Urinary bladder (tissue), 4 donors: ENCODE results near the gene SNX22. TPM values are rescaled to one million over a fixed set of nuclear protein-coding genes. Genes with fewer than 3 reads are reported as not detected.

Source experiments
- DNase-seq: peaks from one replicate; pipeline ENCODE4 v3.0.0-alpha.2; 2015; ENCODE audit errors: extremely low spot score
- H3K27ac ChIP-seq: one replicate; pipeline ENCODE4 v1.5.1; 2013; ENCODE audit warnings: low read depth, mild to moderate bottlenecking, moderate library complexity
- H3K36me3 ChIP-seq: one replicate; pipeline ENCODE4 v1.6.1; 2013; ENCODE audit warnings: mild to moderate bottlenecking, moderate library complexity; ENCODE audit not compliant: insufficient read depth
- H3K4me1 ChIP-seq: one replicate; pipeline ENCODE4 v1.6.1; 2013; ENCODE audit warnings: mild to moderate bottlenecking, moderate library complexity; ENCODE audit not compliant: insufficient read depth
- H3K4me3 ChIP-seq: one replicate; pipeline ENCODE4 v1.5.1; 2013; ENCODE audit warnings: low read depth, low read length
- WGBS: extraction: QIAGEN DNeasy Blood & Tissue Kit; methylation state at CpG from one replicate; pipeline ENCODE4 v1.1.7; 2013; 5-methylcytosine and 5-hydroxymethylcytosine counted together
- polyA plus RNA-seq: library from polyadenylated mRNA; stranded (reverse); fragments of 200-250 nt; gene quantifications from one replicate; pipeline ENCODE4 v1.2.3, GENCODE V29; 2013
- total RNA-seq: library from RNA; depleted of rRNA; stranded (reverse); fragments of >200 nt; gene quantifications from one replicate; pipeline ENCODE4 v1.2.3, GENCODE V29; 2014
- donor health status: healthy with polysubstance abuse.
- donor health status: healthy.

SNX22 gene
- total and polyA plus RNA-seq, 2 donors, result 0.42 to 1.1 TPM

GRCh38 chr15:64156652-64157331, 5.3 kb downstream of the SNX22 start:
- peaks cover 11% of the 10 kb centered on the region for H3K36me3 ChIP-seq
- DNase-seq, result no peak
- H3K4me3 ChIP-seq, result no peak overlapping the region
- H3K4me1 ChIP-seq, result peaks cover 2% of the 10 kb centered on the region
- no peak overlapping the region for H3K27ac ChIP-seq
- 86% methylated on average over 16 of the region's 16 CpGs for WGBS

DNA sequence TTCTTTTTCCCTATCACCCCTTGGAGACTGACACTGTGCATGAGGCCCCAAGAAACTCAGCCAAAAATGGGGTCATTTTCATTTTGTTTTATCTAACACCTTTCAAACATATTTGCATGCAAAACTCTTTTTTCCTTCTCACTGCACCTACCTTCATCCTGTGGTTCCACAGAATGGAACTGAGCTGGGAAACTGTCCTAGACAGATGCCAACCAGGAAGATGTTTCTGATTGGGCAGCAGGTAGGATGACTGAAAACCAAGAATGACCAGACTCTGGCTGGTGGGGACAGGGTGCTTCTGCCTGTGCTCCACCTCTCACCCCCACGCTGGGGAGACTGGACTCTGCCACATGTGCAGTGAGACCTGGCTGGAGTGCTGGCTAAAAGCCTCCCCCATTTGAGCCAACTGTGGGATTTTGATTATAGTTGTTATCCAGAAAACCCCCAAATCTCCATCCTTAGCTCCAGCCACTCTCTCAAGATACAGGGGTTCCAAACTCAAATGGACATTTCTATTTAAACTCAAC, 6.1 kb downstream of the SNX22 start:
- 90% methylated on average over 1 of the region's 1 CpG for WGBS
- peaks cover 11% of the 10 kb centered on the region for H3K36me3 ChIP-seq
- no peak overlapping the region for H3K4me3 ChIP-seq
- DNase-seq, result no peak
- peaks cover 2% of the 10 kb centered on the region for H3K4me1 ChIP-seq
- no peak overlapping the region for H3K27ac ChIP-seq

DNA sequence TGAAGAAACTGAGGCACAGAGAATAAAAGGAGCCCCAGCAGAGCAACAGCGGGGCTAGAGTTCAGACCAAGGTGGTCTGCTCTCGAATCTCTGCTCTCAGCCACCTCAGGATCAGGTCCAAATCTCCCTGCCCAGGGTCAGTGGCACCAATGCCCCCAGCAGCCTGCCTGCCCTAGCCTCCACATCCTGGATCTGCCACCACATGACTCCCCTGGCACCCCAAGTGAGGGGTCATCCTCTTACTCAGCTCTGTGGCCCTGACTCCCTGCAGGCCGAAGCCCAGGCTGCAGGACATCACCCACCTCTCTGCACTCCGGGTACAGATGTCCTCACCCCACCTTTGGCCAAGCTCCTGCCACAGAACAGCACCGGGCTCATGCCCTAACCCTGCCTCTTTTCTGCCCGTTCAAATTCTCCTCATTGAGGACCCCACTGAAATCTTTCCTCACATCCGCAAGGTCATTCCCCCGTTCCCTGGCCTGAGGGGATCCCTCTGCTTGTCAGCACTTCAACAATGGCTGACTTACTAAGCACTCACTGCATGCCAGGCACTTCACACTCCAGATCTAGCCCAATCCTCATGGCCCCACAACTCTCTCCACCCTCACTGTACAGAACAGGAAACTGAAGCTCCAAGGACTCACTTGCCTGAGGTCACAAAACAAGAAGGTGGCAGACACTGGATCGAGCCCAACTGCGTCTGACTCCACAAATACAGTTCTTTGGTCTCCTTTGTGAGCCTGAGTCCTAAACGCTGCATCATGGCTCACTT, 7.0 kb downstream of the SNX22 start:
- Histone ChIP-seq H3K27ac (no peak overlapping the region), H3K36me3 (peaks cover 11% of the 10 kb centered on the region), H3K4me1 (peaks cover 2% of the 10 kb centered on the region), H3K4me3 (no peak overlapping the region)
- 86% methylated on average over 11 of the region's 11 CpGs for WGBS
- no peak for DNase-seq

DNA sequence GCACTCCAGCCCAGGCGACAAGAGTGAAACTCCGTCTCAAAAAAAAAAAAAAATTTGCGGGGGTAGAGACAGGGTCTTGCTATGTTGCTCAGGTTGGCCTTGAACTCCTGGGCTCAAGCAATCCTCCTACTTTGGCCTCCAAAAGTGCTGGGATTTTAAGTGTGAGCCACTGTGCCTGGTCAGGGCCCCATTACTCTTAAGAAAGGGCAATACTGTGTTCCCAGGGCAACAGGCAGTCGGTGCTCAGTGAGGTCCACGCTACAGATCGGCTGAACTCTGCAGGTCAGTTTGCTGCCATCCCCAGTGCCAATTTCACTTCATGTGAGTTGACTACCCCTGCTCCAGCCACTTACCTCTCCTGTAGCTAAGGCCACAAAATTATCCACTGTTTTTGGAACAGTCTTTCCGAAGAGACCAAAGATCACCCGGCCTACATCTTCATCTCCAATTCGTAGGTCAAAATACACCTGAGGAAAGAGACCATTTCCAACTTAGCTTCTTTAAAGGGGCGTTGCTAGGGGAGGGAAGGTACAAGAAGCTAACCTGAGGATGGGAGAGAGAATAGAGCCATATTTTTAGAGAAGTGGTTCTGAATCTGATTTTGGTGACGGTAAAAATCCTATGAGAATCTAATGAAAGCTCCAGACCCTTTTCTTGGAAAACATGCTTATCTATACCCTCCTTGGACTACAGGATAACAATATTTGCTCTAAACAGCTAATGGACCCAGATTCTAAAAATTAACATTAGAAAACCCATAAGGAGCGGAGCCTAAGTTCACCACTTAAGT, 10.4 kb downstream of the SNX22 start:
- peaks cover 2% of the 10 kb centered on the region for H3K4me1 ChIP-seq
- no peak for DNase-seq
- WGBS, result 59% methylated on average over 12 of the region's 12 CpGs
- peaks cover 3% of the 10 kb centered on the region for H3K36me3 ChIP-seq
- H3K27ac ChIP-seq, result no peak overlapping the region
- peak overlapping the region; percentile 81 for H3K4me3 ChIP-seq

DNA sequence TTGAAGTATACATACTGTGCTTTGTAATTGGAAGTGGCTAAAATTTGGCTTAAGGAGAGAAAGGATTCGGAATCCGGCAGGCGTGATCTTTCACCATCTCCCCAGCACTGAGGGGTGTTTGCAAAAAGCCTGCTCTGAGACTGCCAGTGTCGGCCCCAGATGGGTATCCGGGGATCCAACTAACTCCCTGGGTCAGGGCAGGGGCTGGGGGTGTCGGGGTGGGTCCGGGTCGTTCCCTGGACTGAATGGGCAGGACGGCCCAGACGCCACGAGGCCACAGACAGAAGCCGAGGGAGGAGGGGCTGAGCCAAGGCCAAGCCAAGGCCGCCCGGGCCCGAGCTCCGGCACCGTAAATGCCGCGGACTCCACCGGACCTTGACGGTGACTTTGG, 10.9 kb downstream of the SNX22 start:
- peak overlapping the region; percentile 87 for H3K27ac ChIP-seq
- WGBS, result 1% methylated on average over 21 of the region's 21 CpGs
- peak overlapping the region; percentile 81 for H3K4me3 ChIP-seq
- peaks cover 2% of the 10 kb centered on the region for H3K4me1 ChIP-seq
- peaks cover 3% of the 10 kb centered on the region for H3K36me3 ChIP-seq
- DNase-seq, result no peak

DNA sequence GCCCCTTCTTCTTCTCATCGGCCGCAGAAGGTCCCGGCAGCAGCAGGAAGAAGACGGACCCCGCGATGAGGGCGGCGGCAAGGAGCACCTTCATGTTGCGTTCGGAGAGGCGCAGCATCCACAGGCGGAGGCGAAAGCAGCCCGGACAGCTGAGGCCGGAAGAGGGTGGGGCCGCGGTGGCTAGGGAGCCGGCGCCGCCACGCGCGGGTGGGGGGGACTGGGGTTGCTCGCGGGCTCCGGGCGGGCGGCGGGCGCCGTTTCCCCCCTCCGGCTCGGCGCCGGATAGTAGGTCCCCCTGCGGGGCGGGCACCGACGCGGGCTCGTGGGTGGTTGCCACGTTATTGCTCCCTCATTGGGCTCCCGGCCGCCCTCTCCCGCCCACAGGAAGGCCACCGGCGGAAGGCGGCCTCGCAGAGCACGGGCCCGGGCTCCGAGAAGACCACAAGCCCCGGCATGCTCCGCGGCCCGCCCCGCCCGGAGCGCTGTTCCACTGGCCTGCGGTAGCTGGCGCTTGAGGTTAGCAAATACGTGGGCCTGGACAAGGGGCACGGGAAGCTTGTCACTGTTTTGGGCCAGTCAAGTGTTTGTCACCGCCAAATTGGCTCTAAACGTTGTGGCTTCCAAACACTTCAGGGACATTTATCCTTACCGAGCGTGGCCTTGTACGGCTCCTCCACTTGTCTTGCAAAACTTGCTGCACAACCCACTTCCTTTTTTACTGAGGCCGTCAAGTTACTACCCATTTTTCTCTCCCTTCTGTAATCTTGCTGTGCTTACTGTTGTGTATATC, 11.5 kb downstream of the SNX22 start, which contains the start of gene PPIB:
Gene PPIB, minus strand, starts transcription at position 154 of the 790 bp plus-strand sequence. Its CDS starts 36 bp downstream, at position 118.
- peak within 1 kb of the TSS; percentile 81 for H3K4me3 ChIP-seq
- H3K27ac ChIP-seq, result peak within 1 kb of the TSS; percentile 87
- H3K36me3 ChIP-seq, result peaks cover 3% of the 10 kb centered on the region
- peak; percentile 88 for DNase-seq
- H3K4me1 ChIP-seq, result peaks cover 2% of the 10 kb centered on the region
- under 1% methylated on average over 69 of the region's 69 CpGs for WGBS

DNA sequence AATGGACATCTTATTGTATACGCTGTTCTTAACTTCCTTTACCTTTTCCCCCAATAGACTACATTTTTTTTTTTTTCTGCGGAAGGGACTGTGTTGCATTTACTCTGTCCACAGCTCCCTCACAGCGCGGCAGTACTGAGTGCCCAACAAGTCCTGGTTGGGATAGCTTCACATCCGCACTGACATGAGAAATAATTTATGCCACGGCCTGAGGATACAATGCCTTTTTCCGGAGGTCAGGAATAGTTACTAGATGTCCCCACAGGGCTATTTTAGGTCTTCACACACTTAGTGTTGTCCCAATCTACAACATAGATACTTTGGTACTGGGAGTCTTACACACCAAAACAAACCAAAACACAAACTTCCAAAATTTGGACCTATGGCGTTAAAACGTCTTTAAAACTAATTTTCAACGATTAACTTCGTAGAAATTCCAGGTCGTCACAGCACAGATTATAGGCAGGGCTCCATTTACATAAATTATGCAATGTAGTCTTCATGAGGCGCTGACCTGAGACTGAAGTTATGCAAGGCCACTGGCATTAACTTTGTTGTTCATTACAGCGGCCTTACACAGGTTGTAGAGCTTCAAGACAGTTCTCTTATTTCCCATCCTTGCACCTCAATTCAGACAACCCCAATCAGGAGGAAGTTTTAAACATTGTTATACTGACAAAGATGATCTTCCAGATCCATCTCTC, 12.3 kb downstream of the SNX22 start:
- Histone ChIP-seq H3K27ac (peak overlapping the region; percentile 87), H3K4me1 (peaks cover 2% of the 10 kb centered on the region), H3K36me3 (no peaks in the 10 kb centered on the region), H3K4me3 (peak overlapping the region; percentile 31)
- 42% methylated on average over 14 of the region's 14 CpGs for WGBS
- DNase-seq, result no peak

DNA sequence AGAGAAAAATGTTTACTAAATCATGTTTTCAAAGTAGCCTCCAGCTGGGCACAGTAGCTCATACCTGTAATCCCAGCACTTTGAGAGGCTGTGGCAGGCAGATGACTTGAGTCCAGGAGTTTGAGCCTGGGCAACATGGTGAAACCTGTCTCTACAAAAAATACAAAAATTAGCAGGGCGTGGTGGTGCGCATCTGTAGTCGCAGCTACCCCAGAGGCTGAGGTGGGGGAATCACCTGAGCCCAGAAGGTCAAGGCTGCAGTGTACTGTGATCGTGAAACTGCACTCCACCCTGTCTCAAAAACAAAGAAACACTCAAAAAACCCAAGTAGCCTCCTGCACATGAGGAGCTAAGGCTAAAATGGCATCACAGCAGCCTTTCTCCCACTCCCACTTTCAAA, 12.9 kb downstream of the SNX22 start:
- Histone ChIP-seq H3K4me3 (no peak overlapping the region), H3K36me3 (no peaks in the 10 kb centered on the region), H3K27ac (no peak overlapping the region), H3K4me1 (peaks cover 2% of the 10 kb centered on the region)
- 92% methylated on average over 4 of the region's 4 CpGs for WGBS
- DNase-seq, result no peak

- Histone ChIP-seq H3K4me1 (peaks cover 2% of the 10 kb centered on the region), H3K4me3 (no peak overlapping the region), H3K36me3 (no peaks in the 10 kb centered on the region), H3K27ac (no peak overlapping the region)
- no peak for DNase-seq
- WGBS, result 85% methylated on average over 5 of the region's 5 CpGs
Observed at GRCh38 chr15:64166102-64166890, 14.8 kb downstream of the SNX22 start.

GRCh38 chr15:64180235-64180824, 28.8 kb downstream of the SNX22 start:
- WGBS, result 65% methylated on average over 8 of the region's 8 CpGs
- H3K4me3 ChIP-seq, result no peak overlapping the region
- DNase-seq, result no peak
- no peak overlapping the region for H3K27ac ChIP-seq
- no peaks in the 10 kb centered on the region for H3K4me1 ChIP-seq
- H3K36me3 ChIP-seq, result peaks cover 3% of the 10 kb centered on the region

GRCh38 chr15:64182859-64183370, 31.4 kb downstream of the SNX22 start:
- no peaks in the 10 kb centered on the region for H3K4me1 ChIP-seq
- H3K36me3 ChIP-seq, result peaks cover 3% of the 10 kb centered on the region
- WGBS, result 84% methylated on average over 4 of the region's 4 CpGs
- DNase-seq, result no peak
- no peak overlapping the region for H3K27ac ChIP-seq
- H3K4me3 ChIP-seq, result no peak overlapping the region
